HEK293 (cell line): Measurements from ENCODE around the gene SEMA3A.

Source experiments
- CTCF ChIA-PET: fragments of 350-600 bp; formaldehyde crosslinking; extraction: SDS; loops from one replicate; lab custom pipeline; 2021; ENCODE audit warnings: antibody characterized with exemption; lab: Yijun Ruan, JAX
- POLR2A ChIA-PET: fragments of 300-600 bp; formaldehyde crosslinking; extraction: SDS; loops from one replicate; lab custom pipeline; 2020; ENCODE audit warnings: antibody characterized with exemption, inconsistent platforms; lab: Yijun Ruan, JAX
- H3K27ac ChIP-seq: fragments of 200-500 bp; sonication (Bioruptor generic); 2 replicates; pipeline ENCODE4 v1.5.1; 2014; ENCODE audit warnings: low read depth, low read length, control low read depth, inconsistent platforms; ENCODE audit errors: extremely low read depth
- H3K36me3 ChIP-seq, 2 experiments: fragments of 200-500 bp in 1 of 2; sonication (Bioruptor generic) in 1 of 2; 1 replicate in 1 of 2; 2 replicates in 1 of 2; pipeline ENCODE4 v1.5.1; 2014 to 2017; ENCODE audit warnings: inconsistent platforms in 2 of 2, low read length in 2 of 2; ENCODE audit not compliant: control insufficient read depth in 2 of 2, insufficient read depth in 1 of 2
- H3K4me1 ChIP-seq: fragments of 200-500 bp; sonication (Bioruptor generic); 2 replicates; pipeline ENCODE4 v1.5.1; 2014; ENCODE audit warnings: mild to moderate bottlenecking, low read length, inconsistent platforms; ENCODE audit not compliant: control insufficient read depth, insufficient read depth
- H3K4me3 ChIP-seq: 2 replicates; pipeline ENCODE4 v1.5.1; 2011; ENCODE audit warnings: low read depth, mild to moderate bottlenecking, control low read depth, low read length, moderate library complexity
- H3K9me3 ChIP-seq: fragments of 200-500 bp; sonication (Bioruptor generic); 2 replicates; pipeline ENCODE4 v1.5.1; 2014; ENCODE audit warnings: low read depth, low read length, inconsistent platforms; ENCODE audit not compliant: control insufficient read depth, insufficient read depth
- BCL11B ChIP-seq: fragments of 450-650 bp; formaldehyde crosslinking; IDR thresholded peaks from 2 replicates; pipeline ENCODE4 v1.5.1; 2016; ENCODE audit warnings: low read depth, missing biosample characterization, missing genetic modification characterization
- FEZF1 ChIP-seq: fragments of 450-650 bp; formaldehyde crosslinking; IDR thresholded peaks from 2 replicates; pipeline ENCODE4 v1.5.1; 2016; ENCODE audit warnings: missing biosample characterization, missing genetic modification characterization
- KLF10 ChIP-seq: fragments of 450-650 bp; IDR thresholded peaks from 2 replicates; pipeline ENCODE4 v1.5.1; 2018; ENCODE audit warnings: missing biosample characterization, mild to moderate bottlenecking, missing genetic modification characterization
- KLF8 ChIP-seq: fragments of 450-650 bp; formaldehyde crosslinking; IDR thresholded peaks from 2 replicates; pipeline ENCODE4 v1.5.1; 2016; ENCODE audit warnings: missing biosample characterization, missing genetic modification characterization
- KLF9 ChIP-seq: fragments of 450-650 bp; formaldehyde crosslinking; IDR thresholded peaks from 2 replicates; pipeline ENCODE4 v1.5.1; 2016; ENCODE audit warnings: missing biosample characterization, missing genetic modification characterization, low read depth
- OSR2 ChIP-seq: fragments of 450-650 bp; formaldehyde crosslinking; IDR thresholded peaks from 2 replicates; pipeline ENCODE4 v1.5.1; 2016; ENCODE audit warnings: missing biosample characterization, missing genetic modification characterization
- TRIM28 ChIP-seq: IDR thresholded peaks from 2 replicates; pipeline ENCODE4 v1.6.1; 2011; ENCODE audit warnings: low read length, control low read depth, borderline replicate concordance
- WT1 ChIP-seq: fragments of 450-650 bp; formaldehyde crosslinking; IDR thresholded peaks from 2 replicates; pipeline ENCODE4 v1.5.1; 2016; ENCODE audit warnings: missing biosample characterization, missing genetic modification characterization
- ZBTB17 ChIP-seq: fragments of 450-650 bp; formaldehyde crosslinking; IDR thresholded peaks from 2 replicates; pipeline ENCODE4 v1.5.1; 2016; ENCODE audit warnings: missing biosample characterization, missing genetic modification characterization
- ZBTB20 ChIP-seq: fragments of 450-650 bp; formaldehyde crosslinking; IDR thresholded peaks from 2 replicates; pipeline ENCODE4 v1.5.1; 2016; ENCODE audit warnings: missing biosample characterization, missing genetic modification characterization
- ZFP37 ChIP-seq: fragments of 450-650 bp; formaldehyde crosslinking; IDR thresholded peaks from 2 replicates; pipeline ENCODE4 v1.5.1; 2016; ENCODE audit warnings: missing biosample characterization, missing genetic modification characterization
- ZNF146 ChIP-seq: fragments of 450-650 bp; formaldehyde crosslinking; IDR thresholded peaks from 2 replicates; pipeline ENCODE4 v1.5.1; 2016; ENCODE audit warnings: missing biosample characterization, missing genetic modification characterization
- ZNF16 ChIP-seq: fragments of 450-650 bp; formaldehyde crosslinking; IDR thresholded peaks from 2 replicates; pipeline ENCODE4 v1.5.1; 2016; ENCODE audit warnings: low read depth, missing biosample characterization, missing genetic modification characterization
- ZNF202 ChIP-seq: fragments of 450-650 bp; formaldehyde crosslinking; IDR thresholded peaks from 2 replicates; pipeline ENCODE4 v1.5.1; 2016; ENCODE audit warnings: missing biosample characterization, missing genetic modification characterization, borderline replicate concordance
- ZNF23 ChIP-seq: fragments of 450-650 bp; formaldehyde crosslinking; IDR thresholded peaks from 2 replicates; pipeline ENCODE4 v1.5.1; 2016; ENCODE audit warnings: missing biosample characterization, missing genetic modification characterization, borderline replicate concordance
- ZNF266 ChIP-seq: fragments of 450-650 bp; formaldehyde crosslinking; IDR thresholded peaks from 2 replicates; pipeline ENCODE4 v1.5.1; 2016; ENCODE audit warnings: missing biosample characterization, missing genetic modification characterization, low read depth
- ZNF292 ChIP-seq: fragments of 450-650 bp; formaldehyde crosslinking; IDR thresholded peaks from 2 replicates; pipeline ENCODE4 v1.5.1; 2016; ENCODE audit warnings: low read depth, missing biosample characterization, missing genetic modification characterization, borderline replicate concordance
- ZNF311 ChIP-seq: fragments of 450-650 bp; formaldehyde crosslinking; IDR thresholded peaks from 2 replicates; pipeline ENCODE4 v1.5.1; 2017; ENCODE audit warnings: missing biosample characterization, missing genetic modification characterization, borderline replicate concordance
- ZNF341 ChIP-seq: fragments of 450-650 bp; formaldehyde crosslinking; IDR thresholded peaks from 2 replicates; pipeline ENCODE4; 2016; ENCODE audit warnings: low read depth, missing biosample characterization, missing genetic modification characterization
- ZNF404 ChIP-seq: fragments of 450-650 bp; formaldehyde crosslinking; IDR thresholded peaks from 2 replicates; pipeline ENCODE4 v1.5.1; 2017; ENCODE audit warnings: missing biosample characterization, missing genetic modification characterization
- ZNF544 ChIP-seq: fragments of 450-650 bp; formaldehyde crosslinking; IDR thresholded peaks from 2 replicates; pipeline ENCODE4 v1.5.0; 2017; ENCODE audit warnings: missing biosample characterization, missing genetic modification characterization
- ZNF623 ChIP-seq: fragments of 450-650 bp; formaldehyde crosslinking; IDR thresholded peaks from 2 replicates; pipeline ENCODE4 v1.5.1; 2016; ENCODE audit warnings: missing biosample characterization, missing genetic modification characterization
- ZNF624 ChIP-seq: fragments of 450-650 bp; formaldehyde crosslinking; IDR thresholded peaks from 2 replicates; pipeline ENCODE4 v1.5.1; 2017; ENCODE audit warnings: missing biosample characterization, missing genetic modification characterization
- ZNF843 ChIP-seq: fragments of 450-650 bp; formaldehyde crosslinking; IDR thresholded peaks from 2 replicates; pipeline ENCODE4 v1.5.1; 2016; ENCODE audit warnings: missing biosample characterization, missing genetic modification characterization
- TF ChIP-seq, protein P1 (sequence below): fragments of 450-650 bp; formaldehyde crosslinking; IDR thresholded peaks from 2 replicates; pipeline ENCODE4 v1.5.1; 2016; ENCODE audit warnings: missing biosample characterization, missing genetic modification characterization
- TF ChIP-seq, protein P2 (sequence below): fragments of 450-650 bp; formaldehyde crosslinking; IDR thresholded peaks from 2 replicates; pipeline ENCODE4 v1.5.1; 2016; ENCODE audit warnings: missing biosample characterization, missing genetic modification characterization
- TF ChIP-seq, protein P3 (sequence below): fragments of 450-650 bp; formaldehyde crosslinking; IDR thresholded peaks from 2 replicates; pipeline ENCODE4 v1.5.1; 2016; ENCODE audit warnings: missing biosample characterization, missing genetic modification characterization
- TF ChIP-seq, protein P4 (sequence below): fragments of 450-650 bp; formaldehyde crosslinking; IDR thresholded peaks from 2 replicates; pipeline ENCODE4 v1.5.1; 2017; ENCODE audit warnings: missing biosample characterization, missing genetic modification characterization

The SEMA3A gene

DNA sequence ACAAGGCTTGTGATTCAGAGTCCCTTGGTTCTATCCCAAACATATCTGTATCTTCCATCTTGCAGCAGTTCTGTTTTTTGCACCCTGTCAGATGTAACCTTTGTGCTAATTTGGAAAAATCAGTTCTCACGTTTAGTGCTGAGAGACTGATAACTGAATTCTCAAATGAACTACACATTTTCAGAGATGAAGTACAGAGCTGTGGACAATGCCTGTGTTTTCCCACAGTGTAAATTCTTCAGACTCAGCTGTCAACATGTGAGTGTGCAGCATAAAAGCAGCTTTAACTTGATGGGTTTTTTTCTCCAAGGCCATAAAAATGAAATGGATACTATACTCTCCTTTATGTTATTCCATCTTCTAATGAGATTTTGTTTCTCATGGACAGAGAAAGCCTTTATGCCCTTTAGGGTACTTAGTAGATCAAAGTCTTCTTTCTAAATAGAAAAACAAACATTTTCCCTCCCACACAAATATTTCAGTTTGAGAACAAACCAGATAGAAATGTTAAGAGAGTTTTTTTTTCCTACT is 150.9 kb downstream of the SEMA3A start (continued):
- TF ChIP-seq, protein P1, sequence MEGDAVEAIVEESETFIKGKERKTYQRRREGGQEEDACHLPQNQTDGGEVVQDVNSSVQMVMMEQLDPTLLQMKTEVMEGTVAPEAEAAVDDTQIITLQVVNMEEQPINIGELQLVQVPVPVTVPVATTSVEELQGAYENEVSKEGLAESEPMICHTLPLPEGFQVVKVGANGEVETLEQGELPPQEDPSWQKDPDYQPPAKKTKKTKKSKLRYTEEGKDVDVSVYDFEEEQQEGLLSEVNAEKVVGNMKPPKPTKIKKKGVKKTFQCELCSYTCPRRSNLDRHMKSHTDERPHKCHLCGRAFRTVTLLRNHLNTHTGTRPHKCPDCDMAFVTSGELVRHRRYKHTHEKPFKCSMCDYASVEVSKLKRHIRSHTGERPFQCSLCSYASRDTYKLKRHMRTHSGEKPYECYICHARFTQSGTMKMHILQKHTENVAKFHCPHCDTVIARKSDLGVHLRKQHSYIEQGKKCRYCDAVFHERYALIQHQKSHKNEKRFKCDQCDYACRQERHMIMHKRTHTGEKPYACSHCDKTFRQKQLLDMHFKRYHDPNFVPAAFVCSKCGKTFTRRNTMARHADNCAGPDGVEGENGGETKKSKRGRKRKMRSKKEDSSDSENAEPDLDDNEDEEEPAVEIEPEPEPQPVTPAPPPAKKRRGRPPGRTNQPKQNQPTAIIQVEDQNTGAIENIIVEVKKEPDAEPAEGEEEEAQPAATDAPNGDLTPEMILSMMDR (tag by site-specific recombination) = no peak
- peak; percentile 96 for TF ChIP-seq WT1 (tag by site-specific recombination)
- no peak for TF ChIP-seq ZNF404 (tag by site-specific recombination)
- TF ChIP-seq, protein P2, sequence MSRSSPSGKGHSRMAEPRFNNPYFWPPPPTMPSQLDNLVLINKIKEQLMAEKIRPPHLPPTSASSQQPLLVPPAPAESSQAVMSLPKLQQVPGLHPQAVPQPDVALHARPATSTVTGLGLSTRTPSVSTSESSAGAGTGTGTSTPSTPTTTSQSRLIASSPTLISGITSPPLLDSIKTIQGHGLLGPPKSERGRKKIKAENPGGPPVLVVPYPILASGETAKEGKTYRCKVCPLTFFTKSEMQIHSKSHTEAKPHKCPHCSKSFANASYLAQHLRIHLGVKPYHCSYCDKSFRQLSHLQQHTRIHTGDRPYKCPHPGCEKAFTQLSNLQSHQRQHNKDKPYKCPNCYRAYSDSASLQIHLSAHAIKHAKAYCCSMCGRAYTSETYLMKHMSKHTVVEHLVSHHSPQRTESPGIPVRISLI (tag by site-specific recombination) = no peak
- 0 out of 2 replicates have a peak, but pooled peaks have one; percentile 22 for TF ChIP-seq ZBTB17 (tag by site-specific recombination)
- no peak for TF ChIP-seq ZNF146 (tag by site-specific recombination)
- TF ChIP-seq ZNF292 (tag by site-specific recombination) = no peak
- TF ChIP-seq KLF8 (tag by site-specific recombination) = no peak
- TF ChIP-seq ZNF843 (tag by site-specific recombination) = peak; percentile 63
- no peak for TF ChIP-seq ZNF623 (tag by site-specific recombination)
- TF ChIP-seq ZNF341 (tag by site-specific recombination) = no peak
- TF ChIP-seq, protein P3, sequence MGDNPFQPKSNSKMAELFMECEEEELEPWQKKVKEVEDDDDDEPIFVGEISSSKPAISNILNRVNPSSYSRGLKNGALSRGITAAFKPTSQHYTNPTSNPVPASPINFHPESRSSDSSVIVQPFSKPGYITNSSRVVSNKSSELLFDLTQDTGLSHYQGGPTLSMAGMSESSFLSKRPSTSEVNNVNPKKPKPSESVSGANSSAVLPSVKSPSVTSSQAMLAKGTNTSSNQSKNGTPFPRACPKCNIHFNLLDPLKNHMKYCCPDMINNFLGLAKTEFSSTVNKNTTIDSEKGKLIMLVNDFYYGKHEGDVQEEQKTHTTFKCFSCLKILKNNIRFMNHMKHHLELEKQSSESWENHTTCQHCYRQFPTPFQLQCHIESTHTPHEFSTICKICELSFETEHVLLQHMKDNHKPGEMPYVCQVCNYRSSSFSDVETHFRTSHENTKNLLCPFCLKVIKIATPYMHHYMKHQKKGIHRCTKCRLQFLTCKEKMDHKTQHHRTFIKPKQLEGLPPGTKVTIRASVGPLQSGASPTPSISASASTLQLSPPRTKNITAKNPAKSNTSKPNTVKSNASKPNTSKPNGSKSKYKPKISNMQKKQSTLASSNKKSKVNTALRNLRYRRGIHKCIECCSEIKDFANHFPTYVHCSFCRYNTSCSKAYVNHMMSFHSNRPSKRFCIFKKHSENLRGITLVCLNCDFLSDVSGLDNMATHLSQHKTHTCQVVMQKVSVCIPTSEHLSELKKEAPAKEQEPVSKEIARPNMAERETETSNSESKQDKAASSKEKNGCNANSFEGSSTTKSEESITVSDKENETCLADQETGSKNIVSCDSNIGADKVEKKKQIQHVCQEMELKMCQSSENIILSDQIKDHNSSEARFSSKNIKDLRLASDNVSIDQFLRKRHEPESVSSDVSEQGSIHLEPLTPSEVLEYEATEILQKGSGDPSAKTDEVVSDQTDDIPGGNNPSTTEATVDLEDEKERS = no peak
- peak; percentile 16; the same call in 1 of the 2 replicates for TF ChIP-seq TRIM28
- no peak for TF ChIP-seq ZNF266
- TF ChIP-seq ZNF544 (tag by site-specific recombination) = no peak
- no peak for TF ChIP-seq BCL11B (tag by site-specific recombination)
- TF ChIP-seq KLF9 (tag by site-specific recombination) = no peak
- no peak for TF ChIP-seq ZNF624
- TF ChIP-seq ZNF16 (tag by site-specific recombination) = no peak
- TF ChIP-seq ZFP37 = no peak
- TF ChIP-seq FEZF1 (tag by site-specific recombination) = peak; percentile 76
- no peak for TF ChIP-seq ZNF23

DNA sequence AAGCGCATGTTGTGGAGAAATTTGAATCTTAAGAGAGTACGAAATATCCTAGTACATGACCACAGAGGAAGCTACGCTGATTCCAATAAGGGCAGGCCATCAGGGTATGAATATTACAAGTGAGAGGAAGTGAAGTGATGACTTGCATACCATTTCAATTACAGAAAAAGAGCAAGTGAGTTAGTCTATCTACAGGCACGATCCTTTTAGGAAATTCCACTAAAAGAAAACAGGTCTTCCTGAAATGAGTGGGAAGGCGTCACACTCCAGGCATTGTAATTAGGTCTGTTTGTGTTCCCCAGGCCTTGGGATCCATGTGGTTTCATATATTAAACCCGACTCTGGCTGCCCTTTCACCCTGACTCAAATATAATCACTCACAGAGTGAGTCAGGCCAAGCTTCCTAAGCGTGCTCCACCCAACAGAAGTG is 152.5 kb downstream of the SEMA3A start:
- Histone ChIP-seq H3K9me3 (no peaks in the 10 kb centered on the region), H3K27ac (peak overlapping the region; percentile 39), H3K36me3 (no peaks in the 10 kb centered on the region), H3K4me3 (no peak overlapping the region), H3K4me1 (peaks cover 18% of the 10 kb centered on the region)
- CTCF ChIA-PET = no interaction called here
- POLR2A ChIA-PET = no interaction called here
- TF ChIP-seq KLF10 (tag by site-specific recombination) = no peak
- TF ChIP-seq WT1 (tag by site-specific recombination) = peak; percentile 10; the same call in 1 of the 2 replicates
- TF ChIP-seq OSR2 (tag by site-specific recombination) = peak; percentile 12; the same call in 1 of the 2 replicates
- no peak for TF ChIP-seq ZNF202 (tag by site-specific recombination)
- peak; percentile 17; the same call in 1 of the 2 replicates for TF ChIP-seq ZBTB17 (tag by site-specific recombination)
- no peak for TF ChIP-seq ZNF311
- TF ChIP-seq ZBTB20 = no peak
- TF ChIP-seq, protein P3 = no peak
- TF ChIP-seq, protein P4, sequence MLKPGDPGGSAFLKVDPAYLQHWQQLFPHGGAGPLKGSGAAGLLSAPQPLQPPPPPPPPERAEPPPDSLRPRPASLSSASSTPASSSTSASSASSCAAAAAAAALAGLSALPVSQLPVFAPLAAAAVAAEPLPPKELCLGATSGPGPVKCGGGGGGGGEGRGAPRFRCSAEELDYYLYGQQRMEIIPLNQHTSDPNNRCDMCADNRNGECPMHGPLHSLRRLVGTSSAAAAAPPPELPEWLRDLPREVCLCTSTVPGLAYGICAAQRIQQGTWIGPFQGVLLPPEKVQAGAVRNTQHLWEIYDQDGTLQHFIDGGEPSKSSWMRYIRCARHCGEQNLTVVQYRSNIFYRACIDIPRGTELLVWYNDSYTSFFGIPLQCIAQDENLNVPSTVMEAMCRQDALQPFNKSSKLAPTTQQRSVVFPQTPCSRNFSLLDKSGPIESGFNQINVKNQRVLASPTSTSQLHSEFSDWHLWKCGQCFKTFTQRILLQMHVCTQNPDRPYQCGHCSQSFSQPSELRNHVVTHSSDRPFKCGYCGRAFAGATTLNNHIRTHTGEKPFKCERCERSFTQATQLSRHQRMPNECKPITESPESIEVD (tag by site-specific recombination) = no peak
